MM.1S (cell line): ENCODE data around the gene TP53AIP1.

Experiments used
- DNase-seq: peaks from one replicate; pipeline ENCODE4 v3.0.0-alpha.2; 2015
- H2AFZ ChIP-seq: fragments of 300-600 bp; sonication (generic); 2 replicates; pipeline ENCODE4 v1.6.0; 2016; ENCODE audit warnings: antibody characterized with exemption, low read length
- H3F3A ChIP-seq: fragments of 300-600 bp; sonication (generic); 2 replicates; pipeline ENCODE4 v1.6.1; 2016; ENCODE audit warnings: mild to moderate bottlenecking, antibody characterized with exemption, low read length, moderate library complexity, mixed read lengths; ENCODE audit not compliant: insufficient read depth
- H3K27ac ChIP-seq: fragments of 300-600 bp; sonication (generic); 2 replicates; pipeline ENCODE4 v1.5.1; 2016; ENCODE audit warnings: mild to moderate bottlenecking, low read length
- H3K27me3 ChIP-seq: fragments of 300-600 bp; sonication (generic); replicated peaks from 2 replicates; pipeline ENCODE4 v1.6.0; 2016; ENCODE audit warnings: low read length; ENCODE audit not compliant: insufficient read depth
- H3K36me3 ChIP-seq: fragments of 300-600 bp; sonication (generic); replicated peaks from 2 replicates; pipeline ENCODE4 v1.6.1; 2016; ENCODE audit warnings: mild to moderate bottlenecking, low read length, mixed read lengths; ENCODE audit not compliant: insufficient read depth
- H3K4me1 ChIP-seq: fragments of 300-600 bp; sonication (generic); 2 replicates; pipeline ENCODE4 v1.6.1; 2016; ENCODE audit warnings: low read length, mixed read lengths
- H3K4me2 ChIP-seq: fragments of 300-600 bp; sonication (generic); 2 replicates; pipeline ENCODE4 v1.6.0; 2016; ENCODE audit warnings: low read depth, low read length
- H3K4me3 ChIP-seq: fragments of 300-600 bp; sonication (generic); 2 replicates; pipeline ENCODE4 v1.5.1; 2016; ENCODE audit warnings: low read length, mixed read lengths
- H3K79me2 ChIP-seq: fragments of 300-600 bp; sonication (generic); 2 replicates; pipeline ENCODE4 v1.6.1; 2016; ENCODE audit warnings: mixed run types, low read length, mixed read lengths
- H3K9ac ChIP-seq: fragments of 300-600 bp; sonication (generic); 2 replicates; pipeline ENCODE4 v1.6.1; 2016; ENCODE audit warnings: low read length, mixed read lengths
- H3K9me2 ChIP-seq: fragments of 300-600 bp; sonication (generic); replicated peaks from 2 replicates; pipeline ENCODE4 v1.6.1; 2016; ENCODE audit warnings: mild to moderate bottlenecking, low read length, mixed read lengths; ENCODE audit not compliant: insufficient read depth
- H3K9me3 ChIP-seq: fragments of 300-600 bp; sonication (generic); replicated peaks from 2 replicates; pipeline ENCODE4 v1.6.1; 2016; ENCODE audit warnings: mild to moderate bottlenecking, low read length, mixed read lengths; ENCODE audit not compliant: insufficient read depth
- H4K20me1 ChIP-seq: fragments of 300-600 bp; sonication (generic); 2 replicates; pipeline ENCODE4 v1.6.1; 2016; ENCODE audit warnings: mild to moderate bottlenecking, low read length, moderate library complexity, mixed read lengths; ENCODE audit not compliant: insufficient read depth
- CTCF ChIP-seq: fragments of 300-600 bp; sonication (generic); IDR thresholded peaks from 2 replicates; pipeline ENCODE4 v1.5.1; 2016; ENCODE audit warnings: antibody characterized with exemption, low read length, mixed read lengths
- EZH2 ChIP-seq: fragments of 300-600 bp; sonication (generic); optimal IDR thresholded peaks from 2 replicates; pipeline ENCODE3; 2017; ENCODE audit warnings: low read depth, mild to moderate bottlenecking, antibody characterized with exemption, low read length, mixed read lengths
- EZH2phosphoT487 ChIP-seq: fragments of 300-600 bp; sonication (generic); IDR thresholded peaks from 2 replicates; pipeline ENCODE4 v1.6.1; 2018; ENCODE audit warnings: antibody characterized with exemption, low read length

Gene TP53AIP1

GRCh38 chr11:128896356-128896755, 46.3 kb downstream of the TP53AIP1 start:
- no peaks in the 10 kb centered on the region for H3K36me3 ChIP-seq
- DNase-seq, result no peak
- peaks cover 23% of the 10 kb centered on the region for H3K4me1 ChIP-seq
- H3K4me3 ChIP-seq, result no peak overlapping the region
- no peak overlapping the region for H2AFZ ChIP-seq
- no peaks in the 10 kb centered on the region for H3K79me2 ChIP-seq
- no peak overlapping the region for H3K27ac ChIP-seq
- H3K4me2 ChIP-seq, result no peak overlapping the region
- no peaks in the 10 kb centered on the region for H3K27me3 ChIP-seq
- TF ChIP-seq EZH2phosphoT487, result no peak
- no peak for TF ChIP-seq CTCF
- no peak for TF ChIP-seq EZH2
- H4K20me1 ChIP-seq, result no peaks in the 10 kb centered on the region
- no peaks in the 10 kb centered on the region for H3K9me3 ChIP-seq
- no peak overlapping the region for H3K9ac ChIP-seq
- peaks cover 8% of the 10 kb centered on the region; the same call in 1 of the 2 replicates for H3F3A ChIP-seq
- H3K9me2 ChIP-seq, result no peaks in the 10 kb centered on the region

- Histone ChIP-seq H3K9me3 (no peaks in the 10 kb centered on the region), H3K4me1 (peaks cover 23% of the 10 kb centered on the region), H3K9me2 (no peaks in the 10 kb centered on the region), H3K27ac (no peak overlapping the region), H3K36me3 (no peaks in the 10 kb centered on the region), H4K20me1 (no peaks in the 10 kb centered on the region), H2AFZ (no peak overlapping the region), H3K4me2 (no peak overlapping the region), H3K79me2 (no peaks in the 10 kb centered on the region), H3K9ac (no peak overlapping the region), H3K4me3 (no peak overlapping the region), H3F3A (peaks cover 8% of the 10 kb centered on the region; the same call in 1 of the 2 replicates), H3K27me3 (no peaks in the 10 kb centered on the region)
- DNase-seq, result no peak
- TF ChIP-seq EZH2 (no peak), EZH2phosphoT487 (no peak), CTCF (no peak)
These were observed 47.1 kb downstream of the TP53AIP1 start for GRCh38 chr11:128895526-128895925.

GRCh38 chr11:128894685-128895084, 48.0 kb downstream of the TP53AIP1 start:
- Histone ChIP-seq H3K27ac (no peak overlapping the region), H3K4me1 (peaks cover 23% of the 10 kb centered on the region), H3K79me2 (no peaks in the 10 kb centered on the region), H3K9ac (no peak overlapping the region), H3K27me3 (no peaks in the 10 kb centered on the region), H3K4me2 (peak overlapping the region; percentile 83; the same call in 1 of the 2 replicates), H3K9me2 (no peaks in the 10 kb centered on the region), H3F3A (peaks cover 8% of the 10 kb centered on the region; the same call in 1 of the 2 replicates), H3K4me3 (no peak overlapping the region), H4K20me1 (no peaks in the 10 kb centered on the region), H3K36me3 (no peaks in the 10 kb centered on the region), H3K9me3 (no peaks in the 10 kb centered on the region), H2AFZ (no peak overlapping the region)
- TF ChIP-seq CTCF (no peak), EZH2phosphoT487 (no peak), EZH2 (no peak)
- no peak for DNase-seq
